ENCODE measurements around the gene RINL.
"Not testable (repeated sequence)": the region's sequence is repeated elsewhere in the genome, so short reads cannot be mapped to it uniquely, and the experiment has no call there.

The RINL gene

GRCh38 chr19:38831142-38831605 is 46.9 kb downstream of the RINL start:
- peak in 1 of 2 donors; percentile 43 for DNase-seq

GRCh38 chr19:38830039-38830733 is 47.9 kb downstream of the RINL start:
- no peak for DNase-seq

GRCh38 chr19:38829203-38829602 is 48.9 kb downstream of the RINL start:
- DNase-seq: peak in 1 of 2 donors; percentile 37

- no peak for DNase-seq
Observed at GRCh38 chr19:38826856-38827551, 51.1 kb downstream of the RINL start.

GRCh38 chr19:38825936-38826335 is 52.1 kb downstream of the RINL start:
- not testable (repeated sequence) for DNase-seq

- DNase-seq: not testable (repeated sequence)
Observed at GRCh38 chr19:38821230-38821825, 56.7 kb downstream of the RINL start.

- no peak for DNase-seq
Observed at GRCh38 chr19:38819231-38819920, 58.7 kb downstream of the RINL start.
